ENCODE results near the gene OR6Y1. TPM values are rescaled to one million over a fixed set of nuclear protein-coding genes. Genes with fewer than 3 reads are reported as not detected.

Gene OR6Y1
- total and polyA plus RNA-seq, 2 of the 4 experiments (the other 2 are of a cell fraction), result not detected

GRCh38 chr1:158577561-158577960 is 23.4 kb upstream of the OR6Y1 start:
- intact Hi-C loops (cut with micrococcal nuclease), result no loop called here
- no CpG with 5 or more reads among the region's 3 CpGs for WGBS, 2 experiments (ENCODE audit: extremely low coverage in 2 of 2, insufficient read length in 1 of 2)

More at GRCh38 chr1:158577561-158577960, 23.4 kb upstream of the OR6Y1 start:
- Histone ChIP-seq H4K8ac (ENCODE audit: low read depth in 2 of 2, low read length in 2 of 2) (no peak overlapping the region), H3K27ac (ENCODE audit: insufficient read depth, low read length) (no peak overlapping the region), H4K5ac (ENCODE audit: low read depth, low read length) (no peak overlapping the region), H3K9me1 (ENCODE audit: insufficient read depth, low read length) (no peaks in the 10 kb centered on the region), H3K56ac (ENCODE audit: extremely low read depth, insufficient read depth, low read length) (no peak overlapping the region), H2BK5ac (ENCODE audit: low read depth, low read length, poor library complexity, severe bottlenecking) (no peak overlapping the region), H2BK20ac (ENCODE audit: low read depth, low read length) (no peak overlapping the region), H2BK120ac (ENCODE audit: low read depth, low read length) (no peak overlapping the region), H3K27me3 (ENCODE audit: control insufficient read depth, insufficient read depth, low read length) (no peaks in the 10 kb centered on the region), H3K4me3 (ENCODE audit: insufficient read depth, low read depth, low read length) (no peak overlapping the region), H3K4me1 (ENCODE audit: control insufficient read depth, insufficient read depth, low read length) (no peaks in the 10 kb centered on the region), H4K20me1 (ENCODE audit: insufficient read depth, low read length) (no peaks in the 10 kb centered on the region), H3K14ac (replicated peaks; ENCODE audit: low read depth, low read length) (no peak overlapping the region), H3K36me3 (ENCODE audit: control insufficient read depth, insufficient read depth, low read length) (no peaks in the 10 kb centered on the region), H3K23ac (ENCODE audit: low read depth, low read length) (no peak overlapping the region), H3K79me1 (ENCODE audit: low read depth in 1 of 2, low read length in 2 of 2) (no peaks in the 10 kb centered on the region), H4K91ac (ENCODE audit: insufficient read depth, low read depth, low read length) (no peak overlapping the region), H3K9me3 (ENCODE audit: control insufficient read depth, insufficient read depth, low read length) (no peaks in the 10 kb centered on the region), H3K4ac (ENCODE audit: low read depth, low read length) (no peak overlapping the region), H2AK9ac (replicated peaks; ENCODE audit: low read depth, low read length, poor library complexity) (no peak overlapping the region), H3K18ac (ENCODE audit: low read depth, low read length) (no peak overlapping the region), H3K9ac (ENCODE audit: low read depth, low read length) (no peak overlapping the region), H3K4me2 (ENCODE audit: low read depth, low read length) (no peak overlapping the region), H2AFZ (replicated peaks; ENCODE audit: low read length, poor library complexity) (no peak overlapping the region), H2AK5ac (ENCODE audit: low read depth, low read length) (no peak overlapping the region), H2BK15ac (ENCODE audit: low read depth, low read length) (no peak overlapping the region)
- POLR2A ChIA-PET (ENCODE audit: unreplicated experiment), result no interaction called here
- in situ Hi-C loops (cut with MboI; ENCODE audit: low sequenced_read_pairs), result no loop called here
- CTCF ChIA-PET, result no interaction called here
- DNase-seq, result no peak
- dilution Hi-C loops (cut with HindIII; ENCODE audit: low sequenced_read_pairs, unreplicated experiment), result no loop called here
- no peak for ATAC-seq (ENCODE audit: low read depth)
- TF ChIP-seq ELK1 (IDR thresholded peaks at IDR 0.05; ENCODE audit: borderline replicate concordance, low read depth, low read length) (no peak), CTCF (conservative IDR thresholded peaks at IDR 0.05; ENCODE audit: low read depth, low read length) (no peak), RCOR1 (IDR thresholded peaks at IDR 0.05; ENCODE audit: insufficient replicate concordance, low read length) (no peak), CHD1 (IDR thresholded peaks at IDR 0.05; ENCODE audit: low read depth, low read length) (no peak), MAZ (IDR thresholded peaks at IDR 0.05; ENCODE audit: borderline replicate concordance, low read depth, low read length) (no peak)
- BruUV-seq (replicated peaks), result no TSS peak

Data from IMR-90 (cell line).